Gastroesophageal sphincter (tissue), 4 donors: ENCODE results near the gene ATP6V1C2. TPM values are rescaled to one million over a fixed set of nuclear protein-coding genes. Genes with fewer than 3 reads are reported as not detected.
"Not testable (repeated sequence)": the region's sequence is repeated elsewhere in the genome, so short reads cannot be mapped to it uniquely, and the experiment has no call there.

Experiments
- ATAC-seq: fragments of 150-250 bp; one replicate; pipeline ENCODE4 v1.9.1; 2016; ENCODE audit warnings: mild to moderate bottlenecking, moderate library complexity
- H3K27ac ChIP-seq, 4 donors: fragments of 200-600 bp; sonication (generic) in 3 of 4; 1 replicate in 3 of 4; 2 replicates in 1 of 4; pipeline ENCODE4 v1.5.1; 2016 to 2019
- H3K27me3 ChIP-seq: fragments of 200-600 bp; sonication (generic); one replicate; pipeline ENCODE4 v1.5.1; 2019
- H3K36me3 ChIP-seq, 2 donors: fragments of 200-600 bp; sonication (generic); one replicate each; pipeline ENCODE4 v1.5.1; 2019; ENCODE audit warnings: control low read depth in 1 of 2
- H3K4me1 ChIP-seq, 3 donors: fragments of 200-600 bp; sonication (generic); 1 replicate in 2 of 3; 2 replicates in 1 of 3; pipeline ENCODE4 v1.5.1; 2016 to 2019; ENCODE audit warnings: control low read depth in 2 of 3
- H3K4me3 ChIP-seq, 2 donors: fragments of 200-600 bp; sonication (generic); one replicate each; pipeline ENCODE4 v1.5.1; 2019; ENCODE audit warnings: mild to moderate bottlenecking in 1 of 2, moderate library complexity in 1 of 2
- H3K9me3 ChIP-seq, 3 donors: fragments of 200-600 bp; sonication (generic); one replicate each; pipeline ENCODE4 v1.5.1; 2017 to 2019; ENCODE audit warnings: control low read depth in 2 of 3
- EP300 ChIP-seq: sonication (generic); formaldehyde crosslinking; IDR thresholded peaks from one replicate; pipeline ENCODE4 v1.6.1; 2017; ENCODE audit warnings: antibody characterized with exemption, mild to moderate bottlenecking
- POLR2A ChIP-seq, 2 donors: fragments of 450-650 bp; IDR thresholded peaks; one replicate each; pipeline ENCODE4 v1.6.1; 2017; ENCODE audit warnings: antibody characterized with exemption in 2 of 2, mild to moderate bottlenecking in 2 of 2, moderate library complexity in 1 of 2
- POLR2AphosphoS5 ChIP-seq: sonication (generic); formaldehyde crosslinking; IDR thresholded peaks from one replicate; pipeline ENCODE4 v1.6.1; 2017; ENCODE audit warnings: antibody characterized with exemption
- WGBS, 2 donors: methylation state at CpG; one replicate each; pipeline ENCODE4 v1.1.5; 2018; ENCODE audit warnings: low coverage in 1 of 2; 5-methylcytosine and 5-hydroxymethylcytosine counted together
- total RNA-seq, 4 donors: library from RNA; depleted of rRNA; stranded (reverse); fragments of >200 nt; gene quantifications; one replicate each; pipeline ENCODE4 v1.1.0, GENCODE V29; 2016
- TF ChIP-seq, protein P1 (sequence below), 4 experiments: fragments of 200-600 bp in 2 of 4; fragments of 450-650 bp in 2 of 4; sonication (generic) in 1 of 4; IDR thresholded peaks; one replicate each; pipeline ENCODE4 v1.5.1; 2017 to 2019; ENCODE audit warnings: antibody characterized with exemption in 4 of 4, mild to moderate bottlenecking in 2 of 4, moderate library complexity in 2 of 4

The ATP6V1C2 gene
- total RNA-seq, 4 donors from 2014 or later: 0.42 to 0.45 TPM; not detected in 2

DNA sequence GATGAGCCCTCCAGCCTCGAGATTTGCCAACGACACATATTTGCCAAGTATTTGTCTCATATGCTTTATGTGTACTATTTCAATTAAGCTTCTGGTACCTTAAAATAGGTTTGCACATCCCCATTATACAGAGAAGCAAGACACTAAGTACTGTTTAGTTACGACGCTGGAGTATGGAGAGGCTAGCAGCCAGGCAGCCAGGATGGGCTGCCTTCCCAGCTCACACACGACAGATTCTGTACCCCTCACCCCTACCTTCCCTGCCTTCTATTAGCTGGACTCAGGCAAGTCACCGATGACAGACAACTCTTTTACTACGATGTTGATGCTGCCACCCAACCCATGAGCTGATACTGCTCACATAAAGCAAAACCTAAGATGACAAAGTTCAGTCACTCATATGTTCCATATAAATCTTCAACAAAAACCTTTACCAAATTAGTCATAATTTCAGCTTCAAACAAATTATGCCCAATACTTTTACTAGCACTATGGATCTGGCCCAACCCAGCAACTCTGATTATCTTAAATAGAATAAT is 74.1 kb downstream of the ATP6V1C2 start:
- Histone ChIP-seq H3K27ac (no peak overlapping the region), H3K9me3 (no peaks in the 10 kb centered on the region), H3K4me3 (no peak overlapping the region), H3K27me3 (no peaks in the 10 kb centered on the region), H3K36me3 (peaks cover 6 to 94% of the 10 kb centered on the region in 2 donors), H3K4me1 (peaks cover 0 to 5% (median 0%) of the 10 kb centered on the region in 3 donors)
- WGBS, 2 donors: 48 to 74% methylated on average over 6 to 7 of the region's 7 CpGs
- TF ChIP-seq, protein P1, sequence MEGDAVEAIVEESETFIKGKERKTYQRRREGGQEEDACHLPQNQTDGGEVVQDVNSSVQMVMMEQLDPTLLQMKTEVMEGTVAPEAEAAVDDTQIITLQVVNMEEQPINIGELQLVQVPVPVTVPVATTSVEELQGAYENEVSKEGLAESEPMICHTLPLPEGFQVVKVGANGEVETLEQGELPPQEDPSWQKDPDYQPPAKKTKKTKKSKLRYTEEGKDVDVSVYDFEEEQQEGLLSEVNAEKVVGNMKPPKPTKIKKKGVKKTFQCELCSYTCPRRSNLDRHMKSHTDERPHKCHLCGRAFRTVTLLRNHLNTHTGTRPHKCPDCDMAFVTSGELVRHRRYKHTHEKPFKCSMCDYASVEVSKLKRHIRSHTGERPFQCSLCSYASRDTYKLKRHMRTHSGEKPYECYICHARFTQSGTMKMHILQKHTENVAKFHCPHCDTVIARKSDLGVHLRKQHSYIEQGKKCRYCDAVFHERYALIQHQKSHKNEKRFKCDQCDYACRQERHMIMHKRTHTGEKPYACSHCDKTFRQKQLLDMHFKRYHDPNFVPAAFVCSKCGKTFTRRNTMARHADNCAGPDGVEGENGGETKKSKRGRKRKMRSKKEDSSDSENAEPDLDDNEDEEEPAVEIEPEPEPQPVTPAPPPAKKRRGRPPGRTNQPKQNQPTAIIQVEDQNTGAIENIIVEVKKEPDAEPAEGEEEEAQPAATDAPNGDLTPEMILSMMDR (IDR thresholded peaks at IDR 0.05): no peak
- TF ChIP-seq EP300 (no peak), POLR2AphosphoS5 (no peak), POLR2A (IDR thresholded peaks at IDR 0.05) (no peak)
- no peak for ATAC-seq

DNA sequence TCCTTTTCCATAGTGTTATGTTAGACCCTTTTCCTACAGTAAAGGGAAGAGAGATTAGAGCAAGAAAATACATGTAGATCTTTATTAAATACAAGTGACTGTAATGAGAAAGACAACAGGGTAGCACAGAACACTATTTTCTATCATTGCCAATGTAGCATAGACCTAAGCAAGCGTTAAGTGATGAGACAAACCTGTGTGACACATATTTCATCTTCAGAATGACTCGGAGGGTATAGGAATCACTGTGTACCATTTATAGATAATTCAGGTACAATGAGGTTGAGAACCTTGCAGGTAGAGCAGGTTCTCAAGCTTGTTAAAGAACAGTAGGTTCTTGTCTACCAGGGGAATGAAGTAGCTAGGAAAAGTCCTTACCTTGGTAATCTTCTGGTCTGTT is 75.3 kb downstream of the ATP6V1C2 start:
- ATAC-seq: no peak
- TF ChIP-seq, protein P1 (IDR thresholded peaks at IDR 0.05): no peak
- Histone ChIP-seq H3K27me3 (no peaks in the 10 kb centered on the region), H3K27ac (no peak overlapping the region), H3K4me3 (no peak overlapping the region), H3K4me1 (peaks cover 0 to 5% (median 0%) of the 10 kb centered on the region in 3 donors), H3K36me3 (peaks cover 3 to 94% of the 10 kb centered on the region in 2 donors), H3K9me3 (no peaks in the 10 kb centered on the region)
- 94 to 95% methylated on average over 2 of the region's 2 CpGs for whole genome bisulfite sequencing, 2 donors

DNA sequence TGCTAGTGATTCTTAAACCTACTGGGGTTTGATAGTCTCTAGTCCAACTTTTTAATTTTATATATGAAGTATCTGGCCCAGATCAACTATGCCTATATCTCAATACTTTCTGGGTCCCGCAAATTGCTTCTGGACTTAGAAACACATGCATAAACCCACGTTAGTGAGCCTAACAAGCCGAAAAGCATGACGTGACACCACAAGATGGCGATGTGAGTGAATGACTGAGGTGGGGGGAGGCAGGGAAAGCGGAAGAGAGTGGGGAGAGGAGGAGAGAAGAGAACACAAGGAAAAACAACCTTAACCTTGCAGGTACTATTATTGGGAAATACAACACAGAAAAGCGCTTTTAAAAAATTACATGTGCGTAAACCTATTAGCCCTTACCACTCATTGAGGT is 77.4 kb downstream of the ATP6V1C2 start:
- WGBS, 2 donors: 73 to 77% methylated on average over 8 of the region's 8 CpGs

DNA sequence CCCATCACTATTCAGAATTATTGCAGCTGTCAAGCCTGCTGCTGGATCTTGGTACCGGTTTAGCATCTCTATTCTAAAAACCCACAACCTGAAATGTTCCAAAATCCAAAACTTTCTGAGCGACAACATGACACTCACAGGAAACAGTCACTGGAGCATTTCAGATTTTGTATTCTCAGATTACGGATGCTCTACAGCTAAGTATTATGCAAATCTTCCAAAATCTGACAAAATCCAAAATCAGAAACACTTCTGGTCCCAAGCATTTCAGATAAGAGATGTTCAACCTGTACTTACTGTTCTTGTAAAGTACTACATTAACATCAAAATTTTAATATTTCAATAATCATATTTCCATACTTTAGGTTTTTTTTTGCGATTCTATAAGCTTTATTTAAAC is 78.7 kb downstream of the ATP6V1C2 start:
- TF ChIP-seq POLR2A (IDR thresholded peaks at IDR 0.05): no peak
- no peak for TF ChIP-seq POLR2AphosphoS5
- no peak for TF ChIP-seq EP300
- TF ChIP-seq, protein P1 (IDR thresholded peaks at IDR 0.05): no peak
- Histone ChIP-seq H3K27ac (no peak overlapping the region), H3K27me3 (no peaks in the 10 kb centered on the region), H3K4me3 (no peak overlapping the region), H3K36me3 (peaks cover 3 to 72% of the 10 kb centered on the region in 2 donors), H3K4me1 (peaks cover 0 to 13% (median 0%) of the 10 kb centered on the region in 3 donors), H3K9me3 (no peaks in the 10 kb centered on the region)
- no peak for ATAC-seq
- WGBS, 2 donors: 82 to 92% methylated on average over 4 of the region's 4 CpGs

More for the DNA sequence above, 77.4 kb downstream of the ATP6V1C2 start:
- Histone ChIP-seq H3K36me3 (peaks cover 3 to 84% of the 10 kb centered on the region in 2 donors), H3K27me3 (no peaks in the 10 kb centered on the region), H3K9me3 (no peaks in the 10 kb centered on the region), H3K4me3 (no peak overlapping the region), H3K27ac (no peak overlapping the region), H3K4me1 (peaks cover 0 to 13% (median 0%) of the 10 kb centered on the region in 3 donors)
- no peak for ATAC-seq
- no peak for TF ChIP-seq POLR2A (IDR thresholded peaks at IDR 0.05)
- TF ChIP-seq, protein P1 (IDR thresholded peaks at IDR 0.05): no peak
- no peak for TF ChIP-seq POLR2AphosphoS5
- no peak for TF ChIP-seq EP300

DNA sequence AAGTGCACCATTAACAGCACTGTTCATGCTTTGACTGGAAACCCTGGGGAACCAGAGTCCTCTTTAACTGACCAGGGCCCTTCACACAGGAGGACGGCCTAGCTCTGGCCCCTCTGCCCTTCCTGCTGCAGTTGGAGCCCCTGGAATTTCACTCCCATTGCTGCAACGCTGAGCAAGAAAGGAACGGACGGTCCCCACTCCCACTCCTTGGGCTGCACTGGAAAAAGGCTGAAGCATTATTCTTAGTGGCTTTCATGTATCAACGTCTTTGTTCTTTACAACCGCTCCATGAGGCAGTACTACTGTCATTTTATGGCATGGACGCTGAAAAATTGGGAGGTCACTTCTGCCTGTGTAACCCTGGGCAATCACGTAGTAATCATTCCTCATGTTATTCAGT is 81.2 kb downstream of the ATP6V1C2 start:
- peaks cover 0 to 48% of the 10 kb centered on the region in 2 donors for H3K36me3 ChIP-seq
- peaks cover 0 to 22% (median 0%) of the 10 kb centered on the region in 3 donors for H3K4me1 ChIP-seq

DNA sequence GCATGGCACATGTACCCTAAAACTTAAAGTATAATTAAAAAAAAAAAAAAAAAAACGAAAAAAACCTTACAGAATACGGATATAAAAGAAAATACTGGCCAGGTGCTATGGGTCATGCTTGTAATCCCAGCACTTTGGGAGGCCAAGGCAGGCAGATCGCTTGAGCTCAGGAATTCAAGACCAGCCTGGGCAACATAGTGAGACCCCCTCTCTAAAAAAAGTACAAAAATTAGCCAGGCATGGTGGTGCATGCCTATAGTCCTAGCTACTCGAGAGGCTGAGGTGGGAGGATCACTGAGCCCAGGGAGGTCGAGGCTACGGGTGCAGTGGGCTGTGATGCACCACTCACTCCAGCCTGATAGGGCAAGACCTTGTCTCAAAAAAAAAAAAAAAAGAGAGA is 84.6 kb downstream of the ATP6V1C2 start:
- ATAC-seq, H3K9me3 ChIP-seq, H3K27me3 ChIP-seq, H3K4me3 ChIP-seq, H3K27ac ChIP-seq: not testable (repeated sequence)
- H3K36me3 ChIP-seq: peaks cover 0 to 18% of the 10 kb centered on the region in 2 donors
- H3K4me1 ChIP-seq: peaks cover 0 to 54% (median 0%) of the 10 kb centered on the region in 3 donors
- WGBS, 2 donors: 82% methylated on average over 6 of the region's 6 CpGs; no CpG with 5 or more reads in 1 of the 2 donors

More for the DNA sequence above, 81.2 kb downstream of the ATP6V1C2 start:
- Histone ChIP-seq H3K4me3 (no peak overlapping the region), H3K27me3 (no peaks in the 10 kb centered on the region), H3K27ac (no peak overlapping the region), H3K9me3 (no peaks in the 10 kb centered on the region)
- no peak for ATAC-seq
- 74 to 77% methylated on average over 4 to 6 of the region's 8 CpGs for WGBS, 2 donors
- no peak for TF ChIP-seq POLR2A (IDR thresholded peaks at IDR 0.05)
- TF ChIP-seq, protein P1 (IDR thresholded peaks at IDR 0.05): no peak
